OCI-LY3 (cell line): ENCODE data around the gene LSM4.

Experiments
- CTCF ChIP-seq: fragments of 200-600, 300-600 bp; sonication (generic); IDR thresholded peaks from 2 replicates; pipeline ENCODE4 v1.5.1; 2014; ENCODE audit warnings: antibody characterized with exemption, low read length, low read depth
- EZH2phosphoT487 ChIP-seq: fragments of 200-600 bp; shearing (Covaris generic); IDR thresholded peaks from 2 replicates; pipeline ENCODE4 v1.6.1; 2018; ENCODE audit warnings: antibody characterized with exemption, mixed run types, low read depth

DNA sequence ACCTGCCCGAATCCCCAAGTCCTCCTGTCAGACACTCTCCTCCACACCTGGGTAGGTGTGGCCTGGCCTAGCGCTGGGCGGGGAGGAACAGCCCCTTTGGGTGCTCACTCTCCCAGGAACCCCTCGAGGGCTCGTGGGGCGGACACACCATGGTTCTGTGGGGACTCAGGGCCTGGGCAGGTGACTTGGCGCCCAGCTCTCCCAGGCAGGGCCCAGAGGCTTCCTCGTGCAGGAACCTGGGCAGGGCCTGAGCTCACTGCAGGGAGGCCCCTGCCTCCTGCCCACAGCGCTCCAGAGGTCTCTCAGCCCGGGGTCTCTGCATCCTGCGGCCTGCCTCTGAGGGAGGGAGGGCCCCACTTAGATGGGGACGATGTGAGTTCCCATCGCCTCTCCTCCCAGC, 11.9 kb downstream of the LSM4 start:
- TF ChIP-seq CTCF (no peak), EZH2phosphoT487 (no peak)
